Thoracic aorta endothelial cell (primary cell): ENCODE results near the gene BBC3. TPM values are rescaled to one million over a fixed set of nuclear protein-coding genes. Genes with fewer than 3 reads are reported as not detected.

Experiments used
- small RNA-seq: library from RNA; depleted of rRNA; stranded (forward); fragments of <200 nt; gene quantifications from one replicate; pipeline ENCODE3, GENCODE V24; 2012
- total RNA-seq: library from RNA; depleted of rRNA; stranded (reverse); fragments of >200 nt; gene quantifications from 2 replicates; pipeline ENCODE4 v1.2.3, GENCODE V29; 2012

Gene BBC3
- total RNA-seq, result 10.6 and 11.7 TPM in 2 replicates

DNA sequence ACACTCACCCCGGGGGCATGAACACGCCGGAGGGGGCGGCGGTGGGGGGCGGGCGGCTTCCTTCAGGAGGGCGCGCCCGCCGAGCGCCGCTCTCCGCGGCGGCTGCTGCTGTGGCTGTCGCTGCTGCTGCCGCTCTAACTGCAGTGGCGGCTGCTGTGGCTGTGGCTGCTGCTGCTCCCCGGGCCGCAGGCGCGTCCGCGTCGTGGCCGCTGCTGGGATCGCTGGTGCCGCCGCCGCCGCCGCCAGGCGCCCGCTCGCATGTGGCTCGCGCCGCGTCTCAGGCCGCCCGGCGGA, at the start of gene BBC3:
TSS of gene BBC3 (minus strand) at position 279 of the 294 bp plus-strand sequence. CDS start 2,768 bp downstream, outside the sequence.

GRCh38 chr19:47274071-47274890, 43.3 kb upstream of the BBC3 start, which contains the start of gene INAFM1:
INAFM1 (plus strand) TSS chr19:47274885; CDS start chr19:47274920, 35 bp downstream.

GRCh38 chr19:47255879-47256692, 25.1 kb upstream of the BBC3 start, which contains the start of gene CCDC9:
CCDC9 (plus strand) TSS chr19:47256525; CDS start chr19:47258401, 1,876 bp downstream.

Small RNA genes within 50 kb of the gene (small RNA-seq; reads per million reads assigned to genes)
- not detected for gene MIR3190

Other genes with a start within 250 kb of the BBC3 start
- gene NPAS1, start 211.4 kb downstream of the BBC3 start, total RNA-seq, result 0.07 TPM in 1 of 2 replicates, not detected in the other
- 21.5 and 27.2 TPM in 2 replicates for gene TMEM160, start 182.6 kb downstream of the BBC3 start, total RNA-seq
- gene ZC3H4, start 117.4 kb downstream of the BBC3 start, total RNA-seq, result 27.9 and 30.4 TPM in 2 replicates
- 174 and 209 TPM in 2 replicates for gene SAE1, start 100.4 kb downstream of the BBC3 start, total RNA-seq
- 5.5 and 7.2 TPM in 2 replicates for gene CCDC9, start 25.3 kb upstream of the BBC3 start, total RNA-seq
- gene INAFM1, start 43.7 kb upstream of the BBC3 start, total RNA-seq, result 0.53 and 0.65 TPM in 2 replicates
- gene C5AR1, start 78.7 kb upstream of the BBC3 start, total RNA-seq, result not detected in 2 replicates
- under 0.01 TPM in 1 of 2 replicates, not detected in the other for gene C5AR2, start 101.0 kb upstream of the BBC3 start, total RNA-seq
- 15.3 and 17.5 TPM in 2 replicates for gene DHX34, start 118.1 kb upstream of the BBC3 start, total RNA-seq
- not detected in 2 replicates for gene MEIS3, start 188.3 kb upstream of the BBC3 start, total RNA-seq
- gene SLC8A2, start 240.7 kb upstream of the BBC3 start, total RNA-seq, result not detected in 2 replicates